Transverse colon (tissue), 4 donors: ENCODE results near the gene KCNF1. TPM values are rescaled to one million over a fixed set of nuclear protein-coding genes. Genes with fewer than 3 reads are reported as not detected.

ENCODE experiments used
- DNase-seq: peaks from one replicate; pipeline ENCODE4 v3.0.0-alpha.2; 2019
- H3K27ac ChIP-seq, 4 donors: fragments of 200-600 bp; sonication (generic); 2 replicates each; pipeline ENCODE4 v1.5.1; 2016 to 2018; ENCODE audit warnings: inconsistent platforms in 4 of 4
- H3K27me3 ChIP-seq: fragments of 200-600 bp; sonication (generic); 2 replicates; pipeline ENCODE4 v1.5.1; 2017; ENCODE audit warnings: inconsistent platforms
- H3K36me3 ChIP-seq, 4 donors: fragments of 200-600 bp; sonication (generic); 2 replicates each; pipeline ENCODE4 v1.5.1; 2017 to 2019; ENCODE audit warnings: inconsistent platforms in 4 of 4
- H3K4me1 ChIP-seq, 4 donors: fragments of 200-600 bp; sonication (generic); 2 replicates each; pipeline ENCODE4 v1.5.1; 2017 to 2020; ENCODE audit warnings: inconsistent platforms in 4 of 4
- H3K4me3 ChIP-seq, 4 donors: fragments of 200-600 bp; sonication (generic); 1 replicate in 1 of 4; 2 replicates in 3 of 4; pipeline versions ENCODE4 v1.5.1 to v1.6.1; 2017 to 2019; ENCODE audit warnings: inconsistent platforms in 4 of 4
- H3K9me3 ChIP-seq, 2 donors: fragments of 200-600 bp; sonication (generic); 2 replicates each; pipeline ENCODE4 v1.5.1; 2017 to 2019; ENCODE audit warnings: inconsistent platforms in 2 of 2
- EP300 ChIP-seq: sonication (generic); formaldehyde crosslinking; IDR thresholded peaks from one replicate; pipeline ENCODE4 v1.6.1; 2017; ENCODE audit warnings: antibody characterized with exemption, low read depth
- POLR2A ChIP-seq: fragments of 450-650 bp; IDR thresholded peaks from one replicate; pipeline ENCODE4 v1.6.1; 2016; ENCODE audit warnings: antibody characterized with exemption, mild to moderate bottlenecking, moderate library complexity
- POLR2AphosphoS5 ChIP-seq, 3 donors: sonication (generic); formaldehyde crosslinking; IDR thresholded peaks; one replicate each; pipeline ENCODE4 v1.6.1; 2016; ENCODE audit warnings: antibody characterized with exemption in 3 of 3
- WGBS, 2 donors: methylation state at CpG; one replicate each; pipeline ENCODE4 v1.1.5; 2018; ENCODE audit warnings: low coverage in 1 of 2; 5-methylcytosine and 5-hydroxymethylcytosine counted together
- in situ Hi-C, 4 donors: fragments of 200-750 bp; cut with MboI; loops; one replicate each; pipeline versions ENCODE4 v1.15.0 to v1.15.1; 2017; ENCODE audit warnings: low sequenced_read_pairs in 3 of 4, low pct_ligation_motif_present in 1 of 4, low pct_unique_long_range_greater_than_20kb in 1 of 4
- intact Hi-C: fragments of 100-400 bp; cut with DNase I; formaldehyde crosslinking; loops from one replicate; pipeline ENCODE4 v1.15.1; 2023; ENCODE audit warnings: low total_unique reads
- total RNA-seq, 4 donors: library from RNA; depleted of rRNA; stranded (reverse); fragments of >200 nt; gene quantifications; one replicate each; pipeline ENCODE4 v1.1.0, GENCODE V29; 2016
- TF ChIP-seq, protein P1 (sequence below), 5 experiments: fragments of 200-600 bp in 3 of 5; fragments of 450-650 bp in 2 of 5; sonication (generic) in 3 of 5; IDR thresholded peaks; 1 replicate in 2 of 5; 2 replicates in 3 of 5; pipeline ENCODE4 v1.5.1; 2016 to 2017; ENCODE audit warnings: antibody characterized with exemption in 5 of 5, inconsistent platforms in 3 of 5, mild to moderate bottlenecking in 2 of 5, moderate library complexity in 1 of 5

KCNF1 gene
- total RNA-seq, 4 donors from 2014 or later = 0.27 TPM; not detected in 3

DNA sequence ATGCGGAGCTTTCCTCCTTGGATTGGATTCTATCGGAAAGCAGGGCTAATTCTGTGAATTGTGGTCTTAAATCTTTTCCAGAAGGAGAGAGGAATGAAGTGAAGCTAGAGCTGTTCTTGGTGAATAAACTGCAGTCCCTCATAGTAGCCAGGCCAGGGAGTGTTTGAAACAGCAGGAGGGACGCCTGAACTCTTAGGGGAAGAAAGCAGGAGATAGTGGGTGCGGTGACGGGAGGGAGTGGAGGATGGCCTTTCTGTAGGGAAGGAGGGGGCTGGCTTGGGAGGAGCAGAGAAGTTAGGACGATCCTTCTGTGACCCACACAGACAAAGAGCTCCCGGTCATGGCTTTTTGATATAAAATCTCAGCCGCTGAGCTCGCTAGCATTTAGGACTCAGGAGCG lies 47.5 kb upstream of the KCNF1 start:
- H3K4me3 ChIP-seq = no peak overlapping the region
- WGBS, 2 donors = 64 to 79% methylated on average over 6 to 10 of the region's 10 CpGs
- peaks cover 5% of the 10 kb centered on the region for H3K27me3 ChIP-seq
- H3K36me3 ChIP-seq = no peaks in the 10 kb centered on the region
- peak overlapping the region in 1 of 4 donors; percentile 8 for H3K27ac ChIP-seq
- TF ChIP-seq POLR2A (no peak), EP300 (no peak), POLR2AphosphoS5 (IDR thresholded peaks at IDR 0.05) (no peak)
- TF ChIP-seq, protein P1, sequence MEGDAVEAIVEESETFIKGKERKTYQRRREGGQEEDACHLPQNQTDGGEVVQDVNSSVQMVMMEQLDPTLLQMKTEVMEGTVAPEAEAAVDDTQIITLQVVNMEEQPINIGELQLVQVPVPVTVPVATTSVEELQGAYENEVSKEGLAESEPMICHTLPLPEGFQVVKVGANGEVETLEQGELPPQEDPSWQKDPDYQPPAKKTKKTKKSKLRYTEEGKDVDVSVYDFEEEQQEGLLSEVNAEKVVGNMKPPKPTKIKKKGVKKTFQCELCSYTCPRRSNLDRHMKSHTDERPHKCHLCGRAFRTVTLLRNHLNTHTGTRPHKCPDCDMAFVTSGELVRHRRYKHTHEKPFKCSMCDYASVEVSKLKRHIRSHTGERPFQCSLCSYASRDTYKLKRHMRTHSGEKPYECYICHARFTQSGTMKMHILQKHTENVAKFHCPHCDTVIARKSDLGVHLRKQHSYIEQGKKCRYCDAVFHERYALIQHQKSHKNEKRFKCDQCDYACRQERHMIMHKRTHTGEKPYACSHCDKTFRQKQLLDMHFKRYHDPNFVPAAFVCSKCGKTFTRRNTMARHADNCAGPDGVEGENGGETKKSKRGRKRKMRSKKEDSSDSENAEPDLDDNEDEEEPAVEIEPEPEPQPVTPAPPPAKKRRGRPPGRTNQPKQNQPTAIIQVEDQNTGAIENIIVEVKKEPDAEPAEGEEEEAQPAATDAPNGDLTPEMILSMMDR (IDR thresholded peaks at IDR 0.05) = no peak
- H3K9me3 ChIP-seq = no peaks in the 10 kb centered on the region
- intact Hi-C loops = no loop called here
- in situ Hi-C loops = no loop called here
- DNase-seq = no peak
- peaks cover 0 to 12% (median 5%) of the 10 kb centered on the region in 4 donors for H3K4me1 ChIP-seq

DNA sequence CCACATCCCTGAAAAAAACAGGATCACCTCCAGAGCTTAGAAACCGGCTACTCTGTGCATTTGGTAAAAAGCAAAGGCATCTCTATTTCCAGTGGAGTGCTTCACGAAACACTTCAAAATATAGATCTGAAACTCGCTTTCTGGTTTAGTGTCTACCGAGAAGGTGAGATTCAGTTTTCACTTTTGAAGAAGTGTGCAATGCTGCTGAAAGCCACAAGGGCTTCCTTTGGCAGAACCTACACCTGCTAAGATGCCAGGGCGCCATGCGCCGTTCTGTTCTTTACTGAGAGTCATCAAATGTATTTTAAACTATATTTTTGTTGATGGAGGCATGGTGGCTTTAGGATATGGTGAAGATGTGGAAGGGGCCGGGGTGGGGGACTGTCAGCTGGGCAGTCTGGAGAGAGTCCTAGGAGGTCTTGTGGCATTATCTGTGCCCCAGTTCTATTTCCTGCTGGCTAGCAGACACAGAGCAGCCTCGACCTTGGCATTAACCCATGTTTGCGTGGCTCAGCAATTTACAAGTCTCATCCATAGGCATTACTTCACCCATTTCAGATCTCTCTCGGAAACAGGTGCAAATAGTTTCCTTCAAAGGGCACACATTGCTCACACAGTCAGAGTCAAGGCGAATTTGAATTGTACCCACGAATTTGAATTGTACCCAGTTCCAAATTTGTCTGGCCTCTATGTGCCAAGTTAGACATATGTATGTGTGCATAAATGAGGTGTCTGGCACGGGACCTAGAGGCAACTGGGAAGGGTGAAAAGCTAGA lies 46.7 kb upstream of the KCNF1 start:
- Histone ChIP-seq H3K9me3 (no peaks in the 10 kb centered on the region), H3K27ac (peak overlapping the region in 1 of 4 donors; percentile 8), H3K36me3 (no peaks in the 10 kb centered on the region), H3K27me3 (peaks cover 5% of the 10 kb centered on the region), H3K4me1 (peaks cover 0 to 12% (median 5%) of the 10 kb centered on the region in 4 donors), H3K4me3 (no peak overlapping the region)
- intact Hi-C loops (no loop called here), in situ Hi-C loops (no loop called here)
- WGBS, 2 donors = 65 to 77% methylated on average over 5 to 14 of the region's 14 CpGs
- DNase-seq = no peak
- TF ChIP-seq POLR2AphosphoS5 (IDR thresholded peaks at IDR 0.05) (no peak), EP300 (no peak)
- TF ChIP-seq, protein P1 (IDR thresholded peaks at IDR 0.05) = peak in 3 of 5 experiments; percentile 6 to 23 (median 15)

DNA sequence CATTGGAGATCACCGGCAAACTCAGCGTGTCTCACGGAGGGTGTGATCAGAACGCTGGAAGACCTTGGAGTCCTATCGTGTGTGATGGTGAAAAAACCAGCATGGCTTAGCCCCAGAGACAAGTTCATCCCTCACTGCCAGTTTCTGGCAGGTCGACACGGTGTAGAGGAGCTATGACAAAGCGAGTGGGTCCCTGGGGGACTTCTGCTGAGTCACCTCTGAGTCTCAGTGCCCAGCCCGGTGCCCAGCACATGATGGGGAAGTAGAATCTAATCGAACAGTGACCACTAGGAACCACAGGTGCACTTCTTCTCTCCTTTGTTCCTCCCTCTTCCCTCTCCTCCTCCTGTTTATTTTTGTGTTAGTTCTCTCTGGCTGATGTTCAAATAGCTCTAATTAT lies 45.9 kb upstream of the KCNF1 start:
- in situ Hi-C loops (no loop called here), intact Hi-C loops (no loop called here)
- no peak overlapping the region for H3K27ac ChIP-seq
- no peak for DNase-seq
- H3K9me3 ChIP-seq = no peaks in the 10 kb centered on the region
- peaks cover 5% of the 10 kb centered on the region for H3K27me3 ChIP-seq
- H3K4me1 ChIP-seq = peaks cover 0 to 12% (median 5%) of the 10 kb centered on the region in 4 donors
- WGBS, 2 donors = 61 to 75% methylated on average over 2 to 10 of the region's 10 CpGs
- TF ChIP-seq EP300 = no peak
- H3K4me3 ChIP-seq = no peak overlapping the region
- H3K36me3 ChIP-seq = no peaks in the 10 kb centered on the region

DNA sequence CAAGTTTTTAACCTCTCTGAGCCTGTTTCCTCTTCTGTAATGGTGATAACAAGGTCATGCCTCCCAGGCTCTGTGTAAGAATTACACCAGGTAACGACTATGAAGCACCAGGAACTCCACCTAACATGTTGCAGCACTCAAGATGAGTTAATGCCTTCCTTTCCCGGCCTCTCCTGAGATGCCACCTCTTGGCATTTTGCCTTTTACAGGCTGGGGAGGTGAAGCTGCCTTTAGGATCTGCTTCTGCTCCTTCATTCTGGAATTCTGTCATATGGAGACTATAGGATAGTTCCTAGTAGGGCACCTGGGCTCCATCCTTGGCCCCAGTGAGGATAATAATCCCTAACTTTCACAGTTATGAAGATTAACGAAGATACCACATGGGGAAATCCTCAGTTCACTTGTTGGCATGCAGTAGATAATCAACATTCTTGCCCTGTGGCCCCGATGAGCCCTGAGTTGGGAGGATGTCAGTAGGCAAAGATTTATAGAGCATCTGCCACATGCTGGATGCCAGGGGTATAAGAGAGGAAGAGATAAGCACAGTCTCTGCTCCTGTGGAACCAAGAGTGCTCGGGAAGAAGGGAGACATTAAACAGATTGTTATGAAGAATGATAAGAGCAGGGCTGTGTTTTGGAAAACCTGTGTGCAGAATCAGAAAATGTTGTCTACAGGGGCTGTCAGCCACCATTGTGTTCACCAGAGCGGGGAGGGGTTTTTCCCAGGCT lies 43.9 kb upstream of the KCNF1 start:
- intact Hi-C loops = no loop called here
- Histone ChIP-seq H3K9me3 (peaks cover 0 to 5% of the 10 kb centered on the region in 2 donors), H3K27me3 (peaks cover 5% of the 10 kb centered on the region), H3K4me1 (peaks cover 0 to 10% (median 5%) of the 10 kb centered on the region in 4 donors), H3K4me3 (no peak overlapping the region), H3K27ac (peak overlapping the region in 3 of 4 donors; percentile 64 to 77 (median 71)), H3K36me3 (no peaks in the 10 kb centered on the region)
- in situ Hi-C loops = no loop called here
- TF ChIP-seq EP300 (no peak), POLR2AphosphoS5 (IDR thresholded peaks at IDR 0.05) (no peak), POLR2A (no peak)
- TF ChIP-seq, protein P1 (IDR thresholded peaks at IDR 0.05) = no peak
- WGBS, 2 donors = 50 to 66% methylated on average over 3 to 6 of the region's 6 CpGs
- no peak for DNase-seq
